ENCODE results near the gene CDHR3. TPM values are rescaled to one million over a fixed set of nuclear protein-coding genes. Genes with fewer than 3 reads are reported as not detected.
A peak's percentile ranks its signal among the peaks of the same experiment; 100 is the strongest.

The CDHR3 gene
- total and polyA plus RNA-seq, 2 of the 8 experiments (the other 6 are each of a cell fraction or from before 2014, with no cell fraction given): 6.4 to 6.8 TPM

- Histone ChIP-seq H3K14ac (ENCODE audit: insufficient read length) (no peak overlapping the region), H3K56ac (replicated peaks; ENCODE audit: insufficient read length, low read depth, low read length) (no peak overlapping the region), H3K4me1 (replicated peaks in 1 of 4; ENCODE audit: control insufficient read depth in 3 of 4, insufficient read depth in 4 of 4, low read length in 3 of 4) (peaks cover under 1 to 3% (median 3%) of the 10 kb centered on the region in 4 experiments; a peak in 4 of 7 replicates), H3K9ac (replicated peaks in 1 of 4; ENCODE audit: extremely low read depth in 1 of 4, low read depth in 3 of 4, low read length in 3 of 4) (no peak overlapping the region), H3K36me3 (ENCODE audit: control insufficient read depth in 2 of 4, insufficient read depth in 4 of 4, low read length in 3 of 4) (no peaks in the 10 kb centered on the region), H3K18ac (ENCODE audit: extremely low read depth, low read length) (no peak overlapping the region), H2BK15ac (ENCODE audit: low read length) (no peak overlapping the region), H3K4me2 (ENCODE audit: insufficient read depth in 1 of 2, low read depth in 2 of 2, low read length in 2 of 2) (no peak overlapping the region), H4K91ac (replicated peaks; ENCODE audit: insufficient read length, low read length) (no peak overlapping the region), H3K4ac (replicated peaks; ENCODE audit: insufficient read length, low read depth, low read length) (no peak overlapping the region), H3K27ac (ENCODE audit: low read depth, low read length) (no peak overlapping the region), H3K23me2 (ENCODE audit: low read depth, low read length) (no peaks in the 10 kb centered on the region), H3K23ac (ENCODE audit: insufficient read length) (no peak overlapping the region), H3K79me2 (ENCODE audit: control insufficient read depth in 1 of 2, insufficient read depth in 2 of 2, low read length in 2 of 2) (no peaks in the 10 kb centered on the region), H4K20me1 (replicated peaks in 1 of 2; ENCODE audit: control insufficient read depth in 1 of 2, insufficient read depth in 2 of 2, low read length in 2 of 2) (no peaks in the 10 kb centered on the region), H4K8ac (ENCODE audit: extremely low read depth, insufficient read depth, low read length) (no peak overlapping the region), H2AK5ac (ENCODE audit: low read depth, low read length) (no peak overlapping the region), H2BK20ac (ENCODE audit: low read length) (no peak overlapping the region), H2BK12ac (ENCODE audit: low read depth, low read length) (0 out of 2 replicates have a peak overlapping the region, but pooled peaks have one; percentile 7), H4K5ac (ENCODE audit: insufficient read length, low read depth, low read length) (no peak overlapping the region), H3K4me3 (ENCODE audit: extremely low read depth in 1 of 4, insufficient read depth in 2 of 4, low read depth in 3 of 4, low read length in 4 of 4) (no peak overlapping the region), H3K27me3 (replicated peaks in 1 of 4; ENCODE audit: control insufficient read depth in 3 of 4, extremely low read depth in 1 of 4, insufficient read depth in 3 of 4, low read length in 3 of 4) (no peaks in the 10 kb centered on the region), H2BK120ac (replicated peaks; ENCODE audit: low read depth, low read length) (no peak overlapping the region), H3K9me3 (ENCODE audit: insufficient read depth in 2 of 2, low read depth in 1 of 2, low read length in 1 of 2) (no peaks in the 10 kb centered on the region), H2BK5ac (ENCODE audit: low read depth, low read length) (no peak overlapping the region), H2AFZ (ENCODE audit: low read length) (no peak overlapping the region; the same call in 1 of the 2 replicates), H3K79me1 (ENCODE audit: low read depth, low read length) (no peaks in the 10 kb centered on the region)
- FAIRE-seq: no peak
- POLR2A ChIA-PET (ENCODE audit: partially characterized antibody): interaction anchor here (1.5 kb wide), 1 partner anchor 12 kb away, joined by 5 read pairs; no protein-coding TSS in a partner anchor
- WGBS, 2 experiments (ENCODE audit: extremely low coverage in 1 of 2, insufficient coverage in 1 of 2, insufficient read length in 1 of 2, insufficient replicate concordance in 2 of 2, low coverage in 1 of 2, low lambda C conversion rate in 2 of 2, missing lambda C conversion rate in 1 of 2): 96% methylated on average over 3 of the region's 3 CpGs; no CpG with 5 or more reads in 1 of the 2 experiments
- CTCF ChIA-PET (ENCODE audit: partially characterized antibody): interaction anchor here (0.8 to 1.8 kb wide), 6 partner anchors 11 to 34 kb away, joined by 3 to 5 read pairs (median 3); no protein-coding TSS in a partner anchor
- DNase-seq (ENCODE audit: low read depth in 1 of 2, low spot score in 2 of 2): no peak
- no peak for TF ChIP-seq TEAD4 (IDR thresholded peaks at IDR 0.05; ENCODE audit: low read depth, low read length)
- no peak for TF ChIP-seq ZNF274 (IDR thresholded peaks at IDR 0.05; ENCODE audit: borderline replicate concordance, extremely low read depth, low read length)
- TF ChIP-seq GTF2F1 (IDR thresholded peaks at IDR 0.05; ENCODE audit: borderline replicate concordance, low read depth, low read length): no peak
- TF ChIP-seq MAFK (IDR thresholded peaks at IDR 0.05; ENCODE audit: low read depth, low read length): no peak
- no peak for TF ChIP-seq FOSL1 (IDR thresholded peaks at IDR 0.05; ENCODE audit: insufficient read depth, low read depth, low read length)
- no peak for TF ChIP-seq KDM1A (IDR thresholded peaks at IDR 0.05; ENCODE audit: borderline replicate concordance, low read length)
- no peak for TF ChIP-seq POU5F1 (IDR thresholded peaks at IDR 0.05; ENCODE audit: low read depth, low read length)
- TF ChIP-seq RNF2 (IDR thresholded peaks at IDR 0.05; ENCODE audit: borderline replicate concordance, low read depth, low read length, missing control alignments, poor library complexity, severe bottlenecking): no peak
- TF ChIP-seq YY1 (IDR thresholded peaks at IDR 0.05; ENCODE audit: low read depth, low read length): no peak
- TF ChIP-seq CBX5 (IDR thresholded peaks at IDR 0.05; ENCODE audit: low read depth, low read length): no peak
- TF ChIP-seq GABPA (IDR thresholded peaks at IDR 0.05; ENCODE audit: borderline replicate concordance, insufficient read depth, low read length): no peak
- TF ChIP-seq RAD21 (IDR thresholded peaks at IDR 0.05 in 1 of 2, conservative IDR thresholded peaks at IDR 0.05 in 1 of 2; ENCODE audit: low read depth in 2 of 2, low read length in 2 of 2): no peak
- TF ChIP-seq CBX8 (IDR thresholded peaks at IDR 0.05; ENCODE audit: borderline replicate concordance, low read depth, low read length): no peak
- no peak for TF ChIP-seq TBP (IDR thresholded peaks at IDR 0.05; ENCODE audit: low read depth, low read length)
These were observed 5.1 kb upstream of the CDHR3 start for GRCh38 chr7:105958012-105958411.
